GM18870 (cell line): ENCODE results near the gene ADAMTS13.

Experiments used
- ATAC-seq: cut with Tn5 transposase; IDR thresholded peaks from one replicate; pipeline ENCODE4 v1.9.1; 2021; ENCODE audit warnings: moderate library complexity; ENCODE audit not compliant: unreplicated experiment

Gene ADAMTS13

GRCh38 chr9:133470427-133470924 is 48.3 kb downstream of the ADAMTS13 start:
- ATAC-seq: no peak

GRCh38 chr9:133470988-133471387 is 48.8 kb downstream of the ADAMTS13 start:
- no peak for ATAC-seq

GRCh38 chr9:133471551-133472276 is 49.5 kb downstream of the ADAMTS13 start:
- no peak for ATAC-seq

GRCh38 chr9:133472277-133472645 is 50.1 kb downstream of the ADAMTS13 start:
- no peak for ATAC-seq

- no peak for ATAC-seq
Observed at GRCh38 chr9:133472753-133473378, 50.7 kb downstream of the ADAMTS13 start.

- no peak for ATAC-seq
Observed at GRCh38 chr9:133473743-133474142, 51.6 kb downstream of the ADAMTS13 start.

GRCh38 chr9:133474215-133474614 is 52.0 kb downstream of the ADAMTS13 start:
- ATAC-seq: no peak

GRCh38 chr9:133474853-133475252 is 52.7 kb downstream of the ADAMTS13 start:
- no peak for ATAC-seq

- no peak for ATAC-seq
Observed at GRCh38 chr9:133475292-133476012, 53.3 kb downstream of the ADAMTS13 start.

- ATAC-seq: no peak
Observed at GRCh38 chr9:133476036-133476931, 54.1 kb downstream of the ADAMTS13 start.

GRCh38 chr9:133476941-133477340 is 54.8 kb downstream of the ADAMTS13 start:
- no peak for ATAC-seq

GRCh38 chr9:133477461-133477860 is 55.3 kb downstream of the ADAMTS13 start:
- ATAC-seq: no peak

GRCh38 chr9:133477992-133478850 is 56.1 kb downstream of the ADAMTS13 start:
- ATAC-seq: peak; percentile 13

GRCh38 chr9:133478851-133479711 is 56.9 kb downstream of the ADAMTS13 start, which contains the start of gene SLC2A6:
TSS of gene SLC2A6 (minus strand) at chr9:133479099. CDS start at chr9:133479059, 40 bp downstream.
- ATAC-seq: peak; percentile 58

GRCh38 chr9:133483611-133484010 is 61.4 kb downstream of the ADAMTS13 start:
- ATAC-seq: no peak

GRCh38 chr9:133484671-133485437 is 62.7 kb downstream of the ADAMTS13 start:
- no peak for ATAC-seq

- no peak for ATAC-seq
Observed at GRCh38 chr9:133485531-133486260, 63.5 kb downstream of the ADAMTS13 start.
